Suppressor macrophage (primary cell): ENCODE results near the gene TRIM28.

Source experiments
- DNase-seq, 4 experiments: peaks; one replicate each; pipeline ENCODE4 v3.0.0-alpha.2; 2020 to 2022

The TRIM28 gene

DNA sequence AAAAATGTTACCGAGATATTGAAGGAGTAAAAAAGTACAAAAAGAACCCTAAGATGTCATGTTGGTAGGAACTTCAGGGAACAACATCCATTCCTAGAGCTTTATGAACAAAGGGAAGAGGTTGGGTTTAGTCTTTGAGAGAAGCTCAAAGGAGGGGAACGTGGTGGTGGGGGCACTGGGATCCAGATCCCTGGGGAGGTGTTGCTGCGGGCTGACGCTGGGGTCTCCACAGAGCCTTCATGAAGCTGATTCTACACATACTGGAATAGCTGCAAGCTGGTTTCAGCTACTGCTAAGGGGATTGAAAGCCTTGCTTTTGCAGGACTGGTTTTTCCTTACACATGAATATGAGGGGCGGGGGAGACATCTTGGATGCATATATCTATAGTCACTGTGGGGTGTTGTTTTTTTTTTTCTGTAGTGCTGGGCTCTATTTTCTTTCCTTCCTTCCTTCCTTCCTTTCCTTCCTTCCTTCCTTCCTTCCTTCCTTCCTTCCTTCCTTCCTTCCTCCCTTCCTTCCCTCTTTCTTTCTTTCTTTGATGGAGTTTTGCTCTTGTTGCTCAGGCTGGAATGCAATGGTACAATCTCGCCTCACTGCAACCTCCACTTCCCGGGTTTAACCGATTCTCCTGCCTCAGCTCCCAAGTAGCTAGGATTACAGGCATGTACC lies 35.7 kb downstream of the TRIM28 start:
- no peak for DNase-seq

GRCh38 chr19:58581227-58582141 lies 37.6 kb downstream of the TRIM28 start:
- DNase-seq: peak; percentile 92 to 95 (median 93)

DNA sequence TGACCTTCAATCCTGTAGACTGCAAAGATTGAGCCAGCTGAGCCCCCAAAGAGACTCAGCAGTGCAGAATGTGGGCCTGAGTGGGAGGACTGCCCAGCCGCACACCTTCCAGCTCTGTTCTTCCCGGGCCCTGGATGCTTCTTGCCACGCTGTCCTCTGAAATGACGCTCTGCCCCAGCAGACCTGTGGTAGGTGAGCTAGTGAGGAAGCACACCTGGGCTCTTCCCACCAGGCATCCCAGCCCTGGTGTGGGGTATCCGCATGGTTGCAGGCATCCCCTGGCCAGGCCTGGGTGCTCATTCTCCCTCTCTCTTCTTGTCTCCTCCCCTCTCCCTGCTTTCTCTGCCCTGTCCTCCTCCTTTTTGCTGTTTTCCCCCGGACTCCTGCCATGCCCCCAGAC lies 39.1 kb downstream of the TRIM28 start:
- no peak for DNase-seq

- DNase-seq: no peak
These were observed 40.9 kb downstream of the TRIM28 start for GRCh38 chr19:58584498-58585441.

- DNase-seq: no peak
These were observed 41.7 kb downstream of the TRIM28 start for GRCh38 chr19:58585442-58586132.

- DNase-seq: no peak
These were observed 42.4 kb downstream of the TRIM28 start for GRCh38 chr19:58586133-58586765.
